Ovary (tissue), 3 donors: Measurements from ENCODE around the gene POC1B.

Source experiments
- EP300 ChIP-seq: sonication (generic); formaldehyde crosslinking; IDR thresholded peaks from one replicate; pipeline ENCODE4 v1.6.1; 2017; ENCODE audit warnings: antibody characterized with exemption
- TF ChIP-seq, protein P1 (sequence below), 3 donors: fragments of 450-650 bp in 2 of 3; fragments of 200-600 bp in 1 of 3; IDR thresholded peaks; one replicate each; pipeline versions ENCODE4 v1.5.1 to v1.8.0; 2016 to 2022; ENCODE audit warnings: antibody characterized with exemption in 3 of 3, mild to moderate bottlenecking in 1 of 3
- donor health status: DM: no; HTN: no; CAD: no.

DNA sequence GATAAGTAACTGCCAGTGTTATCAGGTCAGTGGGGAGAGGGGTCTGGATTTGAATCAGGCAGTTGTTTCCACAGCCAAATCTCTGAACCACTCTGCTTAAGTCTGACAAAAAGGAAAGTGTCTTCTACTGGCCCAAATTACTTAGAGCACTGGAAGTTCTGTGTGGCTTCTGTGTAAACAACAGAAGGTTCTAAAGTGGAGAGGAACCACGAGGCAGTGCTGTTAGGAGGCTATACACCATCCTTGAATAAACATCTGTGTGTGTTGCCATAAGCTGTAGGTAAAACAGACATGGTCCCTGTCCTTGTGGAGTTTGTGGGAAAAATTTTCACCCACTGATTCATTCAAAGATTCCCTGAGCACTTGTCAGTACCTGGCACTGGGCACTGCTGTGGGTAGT lies 51.2 kb downstream of the POC1B start:
- no peak for TF ChIP-seq EP300
- TF ChIP-seq, protein P1, sequence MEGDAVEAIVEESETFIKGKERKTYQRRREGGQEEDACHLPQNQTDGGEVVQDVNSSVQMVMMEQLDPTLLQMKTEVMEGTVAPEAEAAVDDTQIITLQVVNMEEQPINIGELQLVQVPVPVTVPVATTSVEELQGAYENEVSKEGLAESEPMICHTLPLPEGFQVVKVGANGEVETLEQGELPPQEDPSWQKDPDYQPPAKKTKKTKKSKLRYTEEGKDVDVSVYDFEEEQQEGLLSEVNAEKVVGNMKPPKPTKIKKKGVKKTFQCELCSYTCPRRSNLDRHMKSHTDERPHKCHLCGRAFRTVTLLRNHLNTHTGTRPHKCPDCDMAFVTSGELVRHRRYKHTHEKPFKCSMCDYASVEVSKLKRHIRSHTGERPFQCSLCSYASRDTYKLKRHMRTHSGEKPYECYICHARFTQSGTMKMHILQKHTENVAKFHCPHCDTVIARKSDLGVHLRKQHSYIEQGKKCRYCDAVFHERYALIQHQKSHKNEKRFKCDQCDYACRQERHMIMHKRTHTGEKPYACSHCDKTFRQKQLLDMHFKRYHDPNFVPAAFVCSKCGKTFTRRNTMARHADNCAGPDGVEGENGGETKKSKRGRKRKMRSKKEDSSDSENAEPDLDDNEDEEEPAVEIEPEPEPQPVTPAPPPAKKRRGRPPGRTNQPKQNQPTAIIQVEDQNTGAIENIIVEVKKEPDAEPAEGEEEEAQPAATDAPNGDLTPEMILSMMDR (IDR thresholded peaks at IDR 0.05): no peak
